HG02840 (cell line): ENCODE results near the gene IL22.
A peak's percentile ranks its signal among the peaks of the same experiment; 100 is the strongest.
"Not testable (repeated sequence)": the region's sequence is repeated elsewhere in the genome, so short reads cannot be mapped to it uniquely, and the experiment has no call there.

Experiments used
- ATAC-seq: cut with Tn5 transposase; IDR thresholded peaks from one replicate; pipeline ENCODE4 v1.9.1; 2021; ENCODE audit warnings: mild to moderate bottlenecking, moderate library complexity, moderate number of reproducible peaks; ENCODE audit not compliant: unreplicated experiment, low FRiP score

IL22 gene

GRCh38 chr12:68231691-68232090 lies 21.7 kb downstream of the IL22 start:
- ATAC-seq, result no peak

GRCh38 chr12:68231229-68231628 lies 22.2 kb downstream of the IL22 start:
- ATAC-seq, result no peak

- no peak for ATAC-seq
These were observed 23.4 kb downstream of the IL22 start for GRCh38 chr12:68229956-68230355.

GRCh38 chr12:68227356-68227755 lies 26.0 kb downstream of the IL22 start:
- ATAC-seq, result no peak

DNA sequence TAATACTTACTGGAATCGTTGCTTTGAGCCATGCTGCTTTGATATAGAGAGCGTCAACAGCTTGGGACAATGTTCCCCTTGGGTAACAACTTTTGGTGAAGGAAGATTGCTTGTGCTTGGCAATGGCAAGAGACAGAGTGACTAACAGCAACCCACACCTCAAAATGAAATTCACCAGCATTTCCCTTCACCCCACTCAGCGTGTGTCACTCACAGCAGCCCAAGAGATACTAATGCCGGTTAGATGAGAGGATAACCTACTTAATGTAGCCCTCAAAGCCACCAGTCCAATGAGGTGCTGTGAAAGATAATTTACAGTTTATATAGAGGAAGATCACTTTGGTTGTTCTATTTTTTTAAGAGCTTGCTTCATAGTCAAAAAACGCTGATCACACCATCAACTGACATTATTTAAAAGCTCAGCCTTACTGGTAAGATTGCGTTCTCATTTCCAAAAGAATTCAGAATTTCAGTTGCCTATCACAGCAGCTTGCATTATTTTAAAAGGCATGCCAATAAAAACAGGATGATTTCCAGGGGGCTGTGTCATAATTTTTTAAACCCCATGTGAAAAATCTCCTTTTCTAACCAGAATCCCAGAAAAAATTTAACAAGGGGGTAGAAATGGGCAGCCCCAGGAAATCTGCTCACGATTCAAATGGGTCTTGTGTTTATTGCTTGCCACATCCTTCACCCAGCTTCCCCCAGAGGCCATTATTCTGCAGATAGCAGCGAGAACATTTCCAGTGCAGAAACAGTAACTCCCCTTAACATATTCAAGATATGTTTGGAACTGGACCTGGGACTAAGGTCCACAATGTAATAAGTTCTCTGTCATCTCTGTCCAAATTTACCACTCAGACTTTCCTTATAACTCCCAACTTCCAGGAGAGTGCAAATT lies 27.6 kb downstream of the IL22 start, which contains the start of gene IL26:
Gene IL26, minus strand, starts transcription at position 235 of the 901 bp plus-strand sequence. Its CDS starts 54 bp downstream, at position 181.
- ATAC-seq, result no peak

DNA sequence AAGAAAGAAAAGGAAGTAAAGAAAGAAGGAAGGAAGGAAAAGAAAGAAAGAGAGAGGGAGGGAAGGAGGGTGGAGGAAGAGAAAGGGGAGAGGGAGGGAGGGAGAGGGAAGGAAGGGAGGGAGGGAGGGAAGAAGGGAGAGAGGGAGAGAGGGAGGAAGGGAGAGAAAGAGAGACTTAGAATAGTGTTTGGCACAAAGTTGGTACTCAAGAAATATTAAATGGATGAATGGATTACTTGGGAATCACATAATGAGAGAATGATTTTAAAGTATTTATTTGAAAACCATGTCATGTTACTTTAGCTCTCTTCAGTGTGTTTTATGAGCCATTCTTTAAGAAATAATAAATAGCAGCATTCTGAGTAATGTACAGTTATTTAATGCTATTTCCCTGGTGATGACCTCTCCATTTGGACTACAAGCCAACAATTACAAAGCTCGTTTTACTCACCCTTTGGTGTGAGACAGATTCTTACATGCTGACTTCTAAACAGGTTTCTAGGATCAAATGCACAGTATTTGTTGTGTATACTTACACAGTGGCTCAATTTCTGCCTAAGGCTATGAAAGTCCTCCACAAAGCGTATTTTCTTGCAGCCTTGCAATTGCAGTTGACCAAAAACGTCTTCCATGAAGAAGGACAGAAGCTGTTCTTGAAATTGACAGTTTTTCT lies 28.7 kb downstream of the IL22 start:
- ATAC-seq, result no peak

- peak; percentile 86 for ATAC-seq
These were observed 30.2 kb downstream of the IL22 start for GRCh38 chr12:68223067-68223747.

DNA sequence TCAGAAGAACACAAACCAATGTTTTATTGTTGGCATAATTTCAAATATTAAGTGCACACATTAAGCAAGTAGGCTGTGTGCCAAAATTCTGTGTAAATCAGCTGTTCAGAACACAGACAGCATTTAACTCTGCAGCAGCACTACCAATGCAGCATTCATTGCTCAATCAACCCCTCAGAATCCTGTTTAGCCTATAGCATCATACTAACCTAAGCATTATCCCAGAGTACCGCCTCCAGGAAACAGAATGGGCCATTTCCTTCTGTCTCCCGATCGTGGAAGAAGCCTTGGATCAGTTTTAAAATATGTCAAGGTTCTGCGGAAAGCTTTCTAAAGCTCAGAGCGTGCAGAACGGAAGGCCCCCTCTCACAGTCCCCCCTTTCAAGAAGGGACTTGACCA lies 31.1 kb downstream of the IL22 start:
- no peak for ATAC-seq

- no peak for ATAC-seq
These were observed 31.9 kb downstream of the IL22 start for GRCh38 chr12:68221497-68221896.

DNA sequence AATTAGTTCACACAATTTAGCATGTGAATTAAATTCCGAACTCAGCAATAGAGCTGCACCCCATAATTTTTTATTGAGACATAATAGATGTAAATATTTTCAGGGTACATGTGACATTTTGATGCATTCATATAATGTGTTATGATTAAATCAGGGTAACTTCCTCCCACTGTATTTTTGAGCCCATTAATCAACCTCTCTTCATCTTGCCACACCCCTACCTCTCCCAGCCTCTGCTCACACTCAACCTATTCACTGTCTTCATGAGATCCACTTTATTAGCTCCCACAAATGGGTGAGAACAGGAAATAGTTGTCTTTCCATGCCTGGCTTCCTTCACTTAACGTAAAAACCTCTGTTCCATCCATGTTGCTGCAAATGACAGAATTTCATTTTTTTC lies 42.5 kb downstream of the IL22 start:
- no peak for ATAC-seq

DNA sequence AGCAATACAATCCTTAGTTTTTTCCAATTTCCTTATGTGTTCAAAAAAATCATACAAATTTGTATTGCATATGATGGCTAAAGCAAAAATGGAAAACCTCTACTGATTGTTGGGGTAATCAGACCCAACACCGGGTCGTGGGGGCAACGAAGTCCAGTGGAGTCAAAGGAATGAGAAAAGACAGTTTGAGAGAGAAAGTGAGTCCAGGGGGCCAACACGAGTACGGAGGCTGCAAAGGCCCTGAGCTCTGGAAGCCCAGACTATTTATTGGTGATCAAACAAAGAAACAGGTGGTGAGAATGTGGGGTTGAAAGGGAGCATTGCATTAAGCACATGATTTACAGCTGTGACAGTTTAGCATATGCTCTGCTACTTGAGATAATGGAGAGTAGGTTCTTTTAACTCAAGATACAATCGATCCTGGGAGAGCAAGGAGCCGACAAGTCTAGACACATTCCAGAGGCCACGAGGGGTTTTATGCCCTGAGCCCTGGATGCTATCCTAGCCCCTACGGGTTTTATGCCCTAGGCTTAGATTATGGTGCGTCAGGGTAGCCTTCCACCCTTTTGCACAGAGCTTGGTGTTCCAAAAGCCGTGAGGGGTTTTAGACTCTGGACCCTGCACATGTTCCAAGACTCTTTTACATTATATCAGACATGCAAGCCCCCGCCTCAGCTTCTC lies 44.2 kb downstream of the IL22 start:
- not testable (repeated sequence) for ATAC-seq

- no peak for ATAC-seq
These were observed 46.1 kb downstream of the IL22 start for GRCh38 chr12:68207276-68207675.

DNA sequence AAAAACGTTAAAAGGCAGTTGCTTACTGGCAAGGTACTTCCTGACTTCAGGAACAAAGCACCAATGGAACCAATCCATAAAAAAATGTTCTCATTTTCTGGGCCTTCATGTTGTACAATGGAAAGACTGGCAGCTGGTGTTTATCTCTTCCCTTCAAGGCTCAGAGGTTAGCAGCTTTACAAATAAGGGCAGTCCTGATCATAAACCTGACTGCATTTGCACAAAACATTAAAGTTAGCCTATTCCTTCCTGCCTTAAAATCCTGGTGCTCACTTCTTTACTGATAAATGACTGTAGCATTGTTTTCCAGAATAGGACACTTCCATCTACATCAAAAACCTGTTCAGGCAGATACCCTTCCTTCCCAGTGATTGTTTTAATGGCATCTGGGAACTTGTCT lies 47.0 kb downstream of the IL22 start:
- ATAC-seq, result no peak

DNA sequence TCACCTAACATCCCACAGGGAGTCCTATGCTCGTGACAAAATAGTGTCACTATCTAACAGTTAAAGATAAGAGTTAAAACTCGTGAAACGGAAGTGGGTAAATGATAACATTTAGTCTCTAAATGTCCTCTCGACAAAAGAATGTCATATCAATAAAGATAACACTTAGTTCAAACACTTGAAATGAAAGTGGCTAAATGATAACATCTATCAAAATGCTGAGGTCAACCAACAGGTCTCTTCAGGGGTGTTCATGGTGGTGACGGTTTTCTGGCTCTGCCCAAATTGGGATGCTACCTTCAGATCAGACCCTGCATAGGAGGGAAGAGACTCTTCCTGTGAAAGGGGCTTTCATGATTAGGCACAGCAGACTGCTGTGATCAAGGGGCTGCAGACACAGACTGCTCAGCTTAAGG lies 49.9 kb downstream of the IL22 start:
- no peak for ATAC-seq

DNA sequence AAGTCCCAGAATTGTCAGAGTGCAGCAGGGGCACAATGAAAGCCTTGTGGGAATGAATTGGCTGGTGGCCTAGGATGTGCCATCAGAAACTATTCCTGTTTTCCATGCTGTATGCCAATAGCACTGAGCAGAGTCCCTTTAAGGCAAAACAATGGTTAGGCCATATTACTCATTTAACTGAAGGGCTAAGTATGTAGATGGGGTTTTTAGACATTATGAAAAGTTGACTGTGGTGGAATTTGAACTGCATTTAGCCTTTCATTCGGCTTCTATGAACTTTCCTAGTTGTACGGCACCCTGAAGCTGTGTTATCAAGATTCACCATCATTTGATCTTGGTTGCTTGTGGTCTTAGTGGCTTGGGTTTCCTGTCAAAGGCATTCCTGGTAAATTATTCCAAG lies 52.5 kb downstream of the IL22 start:
- ATAC-seq, result no peak

DNA sequence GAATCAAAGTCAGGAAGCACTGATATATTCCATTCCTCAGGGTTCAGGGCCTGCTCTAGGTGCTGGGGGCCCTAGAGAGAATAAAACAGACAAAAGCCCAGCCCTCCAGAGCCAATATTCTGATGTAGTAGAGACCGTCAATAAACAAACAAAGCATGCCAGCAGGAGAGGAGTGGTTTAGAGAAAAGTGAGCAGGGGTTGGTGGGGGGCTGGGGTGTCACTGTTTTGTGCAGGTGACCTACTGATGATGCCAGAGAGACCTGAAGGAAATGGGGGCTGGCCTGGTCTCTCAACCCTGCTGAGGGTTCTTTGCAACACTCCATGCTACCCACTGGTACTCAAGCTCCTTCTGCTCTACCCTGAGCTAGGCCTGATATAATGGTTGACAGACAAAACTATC lies 54.3 kb downstream of the IL22 start:
- no peak for ATAC-seq

- no peak for ATAC-seq
These were observed 54.8 kb downstream of the IL22 start for GRCh38 chr12:68198507-68199086.
